Fibroblast of skin of left quadriceps (primary cell): ENCODE measurements around the gene RALGPS2.

Experiments
- DNase-seq, 2 experiments: peaks; one replicate each; pipeline ENCODE4 v3.0.0-alpha.2; 2013; ENCODE audit warnings: low read depth in 2 of 2

RALGPS2 gene

GRCh38 chr1:178962853-178963711 lies 238.0 kb downstream of the RALGPS2 start:
- DNase-seq = no peak

GRCh38 chr1:178964469-178965330 lies 239.7 kb downstream of the RALGPS2 start:
- no peak for DNase-seq

GRCh38 chr1:178966312-178966711 lies 241.3 kb downstream of the RALGPS2 start:
- no peak for DNase-seq

GRCh38 chr1:178969226-178969987 lies 244.4 kb downstream of the RALGPS2 start:
- no peak for DNase-seq

- no peak for DNase-seq
Measured at GRCh38 chr1:178970184-178970583, 245.1 kb downstream of the RALGPS2 start.
